Right lobe of liver (tissue), 4 donors: ENCODE measurements around the gene RPL18.

ENCODE experiments used
- CTCF ChIP-seq, 4 donors: fragments of 200-600 bp in 3 of 4; fragments of 450-650 bp in 1 of 4; IDR thresholded peaks; one replicate each; pipeline versions ENCODE4 v1.5.1 to v1.8.0; 2016 to 2022; ENCODE audit warnings: antibody characterized with exemption in 4 of 4, mild to moderate bottlenecking in 2 of 4
- POLR2A ChIP-seq: fragments of 450-650 bp; IDR thresholded peaks from one replicate; pipeline ENCODE4 v1.6.1; 2017; ENCODE audit warnings: antibody characterized with exemption, mild to moderate bottlenecking
- donor health status: DM: no; HTN: no; CAD: no.
- donor health status: DM: no; HTN: no; CAD: no.
- donor health status: DM: no; HTN: yes; CAD: no.

DNA sequence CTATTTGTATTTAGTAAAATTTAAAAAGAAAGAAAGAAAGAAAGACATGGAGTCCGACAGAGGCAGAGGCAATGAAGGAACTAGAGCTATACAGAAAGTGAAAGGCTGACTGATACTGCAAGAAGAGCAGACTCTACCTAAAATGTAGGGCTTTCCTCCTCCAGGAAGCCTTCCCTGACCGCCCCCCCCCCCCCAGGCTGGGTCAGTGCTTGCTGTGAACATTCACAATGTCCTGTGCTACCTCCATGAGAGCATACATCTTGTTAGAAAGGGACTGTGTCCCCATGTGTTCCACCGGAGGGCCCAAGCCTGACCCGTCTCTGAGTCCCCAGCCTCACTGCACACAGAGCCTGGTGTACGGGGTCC, 32.7 kb upstream of the RPL18 start:
- TF ChIP-seq POLR2A (no peak), CTCF (IDR thresholded peaks at IDR 0.05) (no peak)
